HUES6 (cell line): ENCODE data around the gene CALN1.
"Not testable (repeated sequence)": the region's sequence is repeated elsewhere in the genome, so short reads cannot be mapped to it uniquely, and the experiment has no call there.

Source experiments
- H3K27ac ChIP-seq: 2 replicates; pipeline ENCODE4 v1.7.0; 2013; ENCODE audit warnings: low read depth, mild to moderate bottlenecking, low read length, inconsistent platforms
- H3K27me3 ChIP-seq: 2 replicates; pipeline ENCODE4 v1.6.1; 2013; ENCODE audit warnings: low read length; ENCODE audit not compliant: control insufficient read depth, insufficient read depth
- H3K36me3 ChIP-seq: 2 replicates; pipeline ENCODE4 v1.6.1; 2013; ENCODE audit warnings: low read length; ENCODE audit not compliant: control insufficient read depth, insufficient read depth
- H3K4me1 ChIP-seq: 2 replicates; pipeline ENCODE4 v1.6.1; 2013; ENCODE audit warnings: low read length; ENCODE audit not compliant: control insufficient read depth, insufficient read depth
- H3K4me3 ChIP-seq: 2 replicates; pipeline ENCODE4 v1.5.1; 2013; ENCODE audit warnings: low read depth, low read length
- H3K9ac ChIP-seq: one replicate; pipeline ENCODE4 v1.6.1; 2013; ENCODE audit warnings: mild to moderate bottlenecking, low read length
- H3K9me3 ChIP-seq: 2 replicates; pipeline ENCODE4 v1.6.1; 2013; ENCODE audit warnings: low read depth, low read length; ENCODE audit not compliant: control insufficient read depth, insufficient read depth

The CALN1 gene

DNA sequence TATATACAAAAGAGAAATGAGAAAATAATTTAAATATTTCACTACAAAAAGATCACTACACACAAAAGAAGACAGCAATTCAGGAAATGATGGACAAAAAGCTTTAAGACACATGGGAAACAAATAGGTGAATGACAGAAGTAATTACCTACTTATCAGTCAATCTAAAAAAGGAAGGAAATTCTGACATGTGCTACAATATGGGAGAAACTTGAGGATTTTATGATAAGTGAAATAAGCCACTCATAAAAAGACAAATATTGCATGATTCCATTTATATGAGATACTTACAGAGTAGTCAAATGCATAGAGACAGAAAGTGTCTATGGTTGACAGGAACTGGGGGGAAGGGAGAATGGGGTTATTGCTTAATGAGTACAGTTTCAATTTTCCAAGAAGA is 339.2 kb downstream of the CALN1 start:
- H3K27ac ChIP-seq = no peak overlapping the region
- H3K4me3 ChIP-seq = no peak overlapping the region
- peaks cover 4% of the 10 kb centered on the region; the same call in 1 of the 2 replicates for H3K9me3 ChIP-seq
- H3K4me1 ChIP-seq = no peaks in the 10 kb centered on the region
- no peaks in the 10 kb centered on the region for H3K36me3 ChIP-seq
- H3K9ac ChIP-seq = no peak overlapping the region
- H3K27me3 ChIP-seq = no peaks in the 10 kb centered on the region

DNA sequence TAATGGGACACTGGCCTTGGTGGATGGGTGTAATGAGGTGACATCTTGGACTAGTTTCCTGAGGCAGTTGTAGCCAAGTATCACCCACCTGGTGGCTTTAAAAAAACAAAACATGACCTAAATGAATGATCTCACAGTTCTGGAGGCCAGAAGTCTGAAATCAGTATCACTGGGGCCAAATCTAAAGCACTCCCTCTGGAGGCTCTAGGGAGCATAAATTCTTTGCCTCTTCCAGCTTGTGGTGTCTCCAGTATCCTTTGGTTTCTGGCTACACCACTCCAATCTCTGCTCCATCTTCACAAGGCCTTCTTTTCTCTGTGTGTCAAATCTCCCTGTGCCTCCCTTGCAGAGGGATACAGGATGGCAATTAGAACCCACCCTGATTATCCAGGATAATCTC is 342.9 kb downstream of the CALN1 start:
- Histone ChIP-seq H3K4me1 (no peaks in the 10 kb centered on the region; the same call in 1 of the 2 replicates), H3K36me3 (no peaks in the 10 kb centered on the region), H3K27ac (no peak overlapping the region), H3K9me3 (no peaks in the 10 kb centered on the region), H3K4me3 (no peak overlapping the region), H3K9ac (no peak overlapping the region), H3K27me3 (no peaks in the 10 kb centered on the region)

DNA sequence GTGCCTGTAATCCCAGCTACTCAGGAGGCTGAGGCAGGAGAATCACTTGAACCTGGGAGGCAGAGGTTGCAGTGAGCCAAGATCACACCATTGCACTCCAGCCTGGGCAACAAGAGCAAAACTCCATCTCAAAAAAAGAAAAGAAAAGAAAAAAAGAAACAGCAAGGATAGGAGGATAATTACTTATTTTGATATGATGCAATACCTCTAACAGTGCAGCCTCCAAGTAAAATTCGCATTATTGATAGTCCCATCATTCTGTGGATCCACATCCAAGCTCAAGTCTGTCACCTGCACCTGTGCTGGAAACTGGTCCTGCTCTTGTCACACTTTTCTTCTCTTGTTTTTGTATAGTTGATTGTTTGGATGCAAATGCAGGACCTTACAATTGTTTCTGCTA is 346.4 kb downstream of the CALN1 start:
- not testable (repeated sequence) for H3K9ac ChIP-seq, H3K27ac ChIP-seq, H3K9me3 ChIP-seq, H3K4me1 ChIP-seq, H3K36me3 ChIP-seq, H3K4me3 ChIP-seq, H3K27me3 ChIP-seq

DNA sequence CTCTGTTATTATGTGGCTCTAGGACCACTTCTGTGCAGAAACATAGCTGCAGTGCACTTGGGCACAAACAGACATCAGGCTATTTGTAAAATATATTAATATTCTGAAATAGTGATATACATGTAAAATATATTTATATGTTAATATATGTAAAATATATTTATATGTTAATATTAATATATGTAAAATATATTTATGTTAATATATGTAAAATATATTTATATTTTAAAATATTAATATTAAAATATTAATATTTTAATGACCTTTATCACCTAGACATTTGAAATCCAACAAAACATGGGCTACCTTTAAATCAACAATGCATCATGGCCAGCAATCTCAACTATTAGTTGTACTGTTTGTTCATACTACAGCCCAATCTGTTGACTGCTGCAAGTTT is 347.2 kb downstream of the CALN1 start:
- Histone ChIP-seq H3K9ac (no peak overlapping the region), H3K4me3 (no peak overlapping the region), H3K9me3 (no peaks in the 10 kb centered on the region; the same call in 1 of the 2 replicates), H3K27me3 (no peaks in the 10 kb centered on the region), H3K27ac (no peak overlapping the region), H3K4me1 (no peaks in the 10 kb centered on the region; the same call in 1 of the 2 replicates), H3K36me3 (no peaks in the 10 kb centered on the region)

DNA sequence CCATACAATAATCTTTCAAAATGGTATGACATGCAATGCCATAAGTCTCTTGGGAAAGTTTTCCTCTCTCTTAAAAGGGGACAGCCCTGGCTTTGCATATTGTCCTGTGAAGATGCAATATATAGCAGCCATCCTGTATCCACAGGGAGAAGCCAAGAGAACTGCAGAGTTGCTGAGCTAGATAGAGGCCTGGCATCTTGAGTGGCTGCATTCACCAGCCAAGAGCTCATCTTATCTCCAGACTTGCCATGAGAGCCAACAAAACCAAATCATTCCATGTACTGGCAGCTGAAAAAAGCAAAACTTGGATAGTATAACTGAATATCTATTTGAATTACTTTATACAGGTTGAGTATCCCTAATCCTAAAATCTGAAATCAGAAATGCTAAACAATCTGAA is 348.8 kb downstream of the CALN1 start:
- no peaks in the 10 kb centered on the region for H3K27me3 ChIP-seq
- H3K36me3 ChIP-seq = no peaks in the 10 kb centered on the region

DNA sequence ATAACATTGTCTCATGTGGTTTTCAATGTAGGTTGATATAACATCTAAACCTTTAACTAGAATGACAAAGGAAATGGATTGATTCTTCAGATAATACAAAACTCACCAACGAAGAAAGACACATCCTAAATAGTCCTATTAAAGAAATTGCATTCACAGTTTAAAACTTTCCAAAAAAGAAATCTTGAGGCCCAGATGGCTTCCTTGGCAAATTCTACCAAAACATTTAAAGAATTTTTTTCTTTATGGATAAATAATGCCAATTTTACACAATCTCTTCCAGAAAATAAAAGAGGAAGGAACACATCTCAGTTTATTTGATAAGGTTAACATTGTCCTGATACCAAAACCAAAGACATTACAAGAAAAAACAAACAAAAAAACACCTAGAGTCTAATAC is 349.5 kb downstream of the CALN1 start:
- H3K4me3 ChIP-seq = no peak overlapping the region
- H3K36me3 ChIP-seq = no peaks in the 10 kb centered on the region
- no peaks in the 10 kb centered on the region; the same call in 1 of the 2 replicates for H3K9me3 ChIP-seq
- no peaks in the 10 kb centered on the region; the same call in 1 of the 2 replicates for H3K4me1 ChIP-seq
- no peaks in the 10 kb centered on the region for H3K27me3 ChIP-seq
- no peak overlapping the region for H3K9ac ChIP-seq
- H3K27ac ChIP-seq = no peak overlapping the region

More for the DNA sequence above, 348.8 kb downstream of the CALN1 start:
- Histone ChIP-seq H3K9ac (no peak overlapping the region), H3K4me3 (no peak overlapping the region), H3K4me1 (no peaks in the 10 kb centered on the region; the same call in 1 of the 2 replicates), H3K9me3 (no peaks in the 10 kb centered on the region; the same call in 1 of the 2 replicates), H3K27ac (no peak overlapping the region)

DNA sequence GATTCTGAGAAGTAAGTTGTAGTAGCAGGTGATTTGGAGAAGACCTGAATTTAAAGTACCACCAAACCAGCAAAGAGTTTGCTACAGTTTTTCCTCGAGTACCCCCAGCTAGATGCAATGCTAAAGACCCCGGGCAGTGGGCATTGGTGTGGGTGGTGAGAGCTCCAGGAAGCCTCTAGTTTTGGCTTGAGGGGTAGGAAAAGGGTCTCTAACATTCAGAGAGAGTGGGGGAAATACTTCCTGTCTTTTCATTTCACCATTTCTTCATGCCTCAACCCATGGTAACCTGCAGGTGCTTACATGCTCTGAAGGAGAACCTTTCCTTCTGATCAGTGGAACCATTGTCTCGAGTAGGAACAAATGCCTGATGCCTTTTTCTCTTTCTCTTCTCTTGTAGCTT is 352.2 kb downstream of the CALN1 start:
- H3K4me3 ChIP-seq = no peak overlapping the region
- no peaks in the 10 kb centered on the region for H3K27me3 ChIP-seq
- H3K36me3 ChIP-seq = no peaks in the 10 kb centered on the region
- H3K9ac ChIP-seq = no peak overlapping the region
- H3K4me1 ChIP-seq = no peaks in the 10 kb centered on the region
- H3K9me3 ChIP-seq = no peaks in the 10 kb centered on the region; the same call in 1 of the 2 replicates
- H3K27ac ChIP-seq = no peak overlapping the region

DNA sequence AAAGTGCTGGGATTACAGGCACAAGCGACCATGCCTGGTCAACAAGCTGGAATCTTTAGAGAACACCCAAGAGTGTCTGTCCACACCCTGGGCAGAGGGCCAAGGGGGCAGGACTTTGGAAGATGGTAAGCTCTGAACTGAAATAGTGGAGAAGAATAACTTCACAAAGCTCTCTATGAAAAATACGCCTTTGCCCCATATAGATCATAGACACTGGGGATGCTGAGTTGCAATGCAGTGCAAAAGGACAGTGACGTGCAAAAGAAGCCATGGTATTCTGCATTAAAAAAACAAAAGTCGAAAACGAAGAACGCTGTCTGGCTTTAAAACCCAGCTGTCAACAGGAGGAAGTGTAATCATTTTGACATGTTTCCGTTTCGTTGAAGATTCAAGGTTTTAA is 353.6 kb downstream of the CALN1 start:
- H3K4me3 ChIP-seq = no peak overlapping the region
- H3K36me3 ChIP-seq = no peaks in the 10 kb centered on the region
- no peak overlapping the region for H3K9ac ChIP-seq
- no peaks in the 10 kb centered on the region for H3K4me1 ChIP-seq
- no peaks in the 10 kb centered on the region for H3K27me3 ChIP-seq
- no peak overlapping the region for H3K27ac ChIP-seq
- H3K9me3 ChIP-seq = no peaks in the 10 kb centered on the region; the same call in 1 of the 2 replicates

DNA sequence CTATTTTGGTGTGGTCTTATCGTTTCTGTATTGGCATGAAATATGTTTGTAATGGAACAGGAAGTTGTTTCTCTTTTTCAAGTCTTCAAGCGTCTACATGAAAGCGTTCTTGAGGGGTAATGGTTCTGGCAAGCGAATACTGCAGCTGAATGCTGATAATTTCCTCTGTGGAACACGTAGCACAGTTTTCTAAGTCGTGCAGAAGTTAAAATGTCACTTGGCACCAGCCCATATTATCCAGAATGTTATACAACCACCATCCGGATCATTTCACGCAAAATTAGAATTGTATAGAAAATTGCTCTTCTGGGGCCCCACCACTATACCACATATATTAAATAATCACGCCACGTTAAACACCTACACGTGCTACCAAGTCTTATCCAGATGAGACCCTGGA is 354.3 kb downstream of the CALN1 start:
- no peaks in the 10 kb centered on the region for H3K27me3 ChIP-seq
- H3K9me3 ChIP-seq = no peaks in the 10 kb centered on the region; the same call in 1 of the 2 replicates
- H3K4me1 ChIP-seq = no peaks in the 10 kb centered on the region
- no peak overlapping the region for H3K4me3 ChIP-seq
- H3K36me3 ChIP-seq = no peaks in the 10 kb centered on the region
- H3K27ac ChIP-seq = no peak overlapping the region
- H3K9ac ChIP-seq = no peak overlapping the region

DNA sequence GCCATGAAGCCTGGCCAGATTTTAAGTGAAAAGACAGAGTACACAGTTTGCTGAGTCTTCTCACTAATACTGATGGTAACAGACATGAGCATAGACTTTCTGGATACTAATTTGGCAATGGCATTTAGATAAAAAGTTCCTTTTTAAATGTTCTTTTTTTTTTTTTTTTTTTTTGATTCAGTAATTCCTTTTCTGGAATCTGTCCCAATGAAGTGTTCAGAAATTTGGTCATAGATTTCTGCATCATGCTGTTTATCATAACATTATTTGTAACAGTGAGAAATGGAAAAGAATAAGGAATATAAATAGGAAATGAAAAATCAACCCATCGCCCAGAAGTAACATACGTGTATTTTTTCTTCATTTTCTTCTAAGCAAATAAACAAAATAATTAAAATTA is 354.9 kb downstream of the CALN1 start:
- Histone ChIP-seq H3K27ac (no peak overlapping the region), H3K27me3 (no peaks in the 10 kb centered on the region), H3K4me3 (no peak overlapping the region), H3K4me1 (no peaks in the 10 kb centered on the region), H3K36me3 (no peaks in the 10 kb centered on the region), H3K9ac (no peak overlapping the region), H3K9me3 (no peaks in the 10 kb centered on the region; the same call in 1 of the 2 replicates)

DNA sequence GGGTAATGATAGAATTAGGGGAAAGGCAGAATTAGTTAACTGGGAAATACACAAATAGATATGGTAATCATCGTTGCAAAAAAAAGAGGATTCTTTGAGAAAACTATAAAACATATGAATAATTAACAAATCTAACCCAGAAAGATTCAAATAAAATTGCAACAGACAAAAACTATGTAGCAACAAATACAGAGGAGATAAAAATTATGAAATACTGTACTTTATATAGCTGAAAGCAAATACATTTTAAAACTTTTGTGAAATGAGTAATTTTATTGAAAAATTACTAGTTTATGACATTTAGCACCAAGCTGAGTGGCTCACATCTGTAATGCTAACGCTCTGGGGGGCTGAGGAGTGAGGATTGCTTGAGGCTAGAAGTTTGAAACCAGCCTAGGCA is 356.7 kb downstream of the CALN1 start:
- Histone ChIP-seq H3K4me3 (no peak overlapping the region), H3K36me3 (no peaks in the 10 kb centered on the region), H3K4me1 (no peaks in the 10 kb centered on the region), H3K9ac (no peak overlapping the region), H3K9me3 (no peaks in the 10 kb centered on the region), H3K27me3 (no peaks in the 10 kb centered on the region), H3K27ac (no peak overlapping the region)

DNA sequence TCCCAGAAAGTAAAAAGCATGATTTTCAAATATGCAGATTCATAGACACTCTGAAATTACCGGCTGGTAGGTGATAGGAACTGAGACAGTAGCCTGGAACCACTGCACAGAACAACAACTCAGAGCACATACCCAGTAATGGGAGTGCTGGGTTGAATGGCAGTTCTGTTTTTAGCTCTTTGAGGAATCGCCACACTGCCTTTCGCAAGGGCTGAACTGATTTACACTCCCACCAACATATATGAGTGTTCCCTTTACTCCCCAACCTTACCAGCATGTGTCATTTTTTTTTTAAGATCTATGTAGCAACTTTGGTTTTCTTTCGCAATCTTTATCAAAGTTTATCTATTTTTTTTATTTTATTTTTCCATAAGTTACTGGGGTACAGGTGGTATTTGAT is 358.8 kb downstream of the CALN1 start:
- no peaks in the 10 kb centered on the region for H3K27me3 ChIP-seq
- H3K36me3 ChIP-seq = no peaks in the 10 kb centered on the region
- H3K4me3 ChIP-seq = no peak overlapping the region
- H3K27ac ChIP-seq = no peak overlapping the region
- H3K9ac ChIP-seq = no peak overlapping the region
- no peaks in the 10 kb centered on the region for H3K4me1 ChIP-seq
- H3K9me3 ChIP-seq = no peaks in the 10 kb centered on the region
